Transverse colon (tissue), 4 donors: ENCODE results near the gene TENM4.

Experiments
- CTCF ChIP-seq, 5 experiments: fragments of 200-600 bp in 3 of 5; fragments of 450-650 bp in 2 of 5; sonication (generic) in 3 of 5; IDR thresholded peaks; 1 replicate in 2 of 5; 2 replicates in 3 of 5; pipeline ENCODE4 v1.5.1; 2016 to 2017; ENCODE audit warnings: antibody characterized with exemption in 5 of 5, inconsistent platforms in 3 of 5, mild to moderate bottlenecking in 2 of 5, moderate library complexity in 1 of 5
- POLR2AphosphoS5 ChIP-seq, 3 donors: sonication (generic); formaldehyde crosslinking; IDR thresholded peaks; one replicate each; pipeline ENCODE4 v1.6.1; 2016; ENCODE audit warnings: antibody characterized with exemption in 3 of 3

- TF ChIP-seq POLR2AphosphoS5 (IDR thresholded peaks at IDR 0.05) (no peak), CTCF (IDR thresholded peaks at IDR 0.05) (no peak)
These were observed 191.4 kb downstream of the TENM4 start for GRCh38 chr11:79249295-79249993.
